T-helper 2 cell treated with Interferon-gamma antibody and Interleukin-4, amounts not matched to agents 5 μg/mL and 100 μg/mL, for 36 hours (primary cell): ENCODE results near the gene EFL1.
"Not testable (repeated sequence)": the region's sequence is repeated elsewhere in the genome, so short reads cannot be mapped to it uniquely, and the experiment has no call there.

Experiments used
- DNase-seq: peaks from one replicate; pipeline ENCODE4 v3.0.0; 2021; ENCODE audit warnings: low spot score
- H3K27ac Mint-ChIP-seq: one replicate; pipeline ENCODE4 v1.8.0; 2021; ENCODE audit warnings: mild to moderate bottlenecking, mixed read lengths
- H3K27me3 Mint-ChIP-seq: one replicate; pipeline ENCODE4 v1.8.0; 2021; ENCODE audit warnings: low read depth, mixed read lengths
- H3K36me3 Mint-ChIP-seq: one replicate; pipeline ENCODE4 v1.8.0; 2021; ENCODE audit warnings: low read depth, mixed read lengths
- H3K4me1 Mint-ChIP-seq: one replicate; pipeline ENCODE4 v1.8.0; 2021; ENCODE audit warnings: low read depth, mixed read lengths
- H3K4me3 Mint-ChIP-seq: one replicate; pipeline ENCODE4 v1.8.0; 2022; ENCODE audit warnings: mild to moderate bottlenecking, moderate library complexity, mixed read lengths
- H3K9me3 Mint-ChIP-seq: one replicate; pipeline ENCODE4 v1.8.0; 2021; ENCODE audit warnings: mixed read lengths

The EFL1 gene

DNA sequence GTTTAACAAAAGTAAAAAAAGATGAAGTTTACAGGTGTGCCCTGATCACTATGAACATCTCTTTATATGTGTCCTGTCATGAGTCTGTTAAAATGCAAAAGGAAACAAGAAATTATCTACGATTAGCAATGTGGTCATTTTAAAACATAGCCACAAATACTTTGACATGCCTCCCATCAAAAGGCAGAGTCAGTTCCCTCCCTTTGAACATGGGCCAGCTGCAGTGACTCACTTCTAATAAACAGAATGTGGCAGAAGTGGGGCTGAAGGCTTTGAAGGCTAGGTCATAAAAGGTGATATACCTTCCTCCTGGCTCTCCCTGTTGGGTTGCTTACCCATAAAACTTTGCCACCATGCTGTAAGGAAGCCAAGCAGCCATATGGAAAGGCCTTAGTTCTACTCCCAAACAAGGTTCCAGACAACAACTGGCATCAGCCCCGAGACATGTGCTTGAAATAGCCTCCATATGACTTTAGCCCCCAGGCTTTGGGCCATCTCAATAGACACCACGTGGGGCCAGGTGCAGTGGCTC is 52.4 kb downstream of the EFL1 start:
- H3K9me3 Mint-ChIP-seq, H3K4me1 Mint-ChIP-seq, H3K4me3 Mint-ChIP-seq, H3K27ac Mint-ChIP-seq, H3K27me3 Mint-ChIP-seq, DNase-seq: not testable (repeated sequence)
- H3K36me3 Mint-ChIP-seq: peaks cover 17% of the 10 kb centered on the region

DNA sequence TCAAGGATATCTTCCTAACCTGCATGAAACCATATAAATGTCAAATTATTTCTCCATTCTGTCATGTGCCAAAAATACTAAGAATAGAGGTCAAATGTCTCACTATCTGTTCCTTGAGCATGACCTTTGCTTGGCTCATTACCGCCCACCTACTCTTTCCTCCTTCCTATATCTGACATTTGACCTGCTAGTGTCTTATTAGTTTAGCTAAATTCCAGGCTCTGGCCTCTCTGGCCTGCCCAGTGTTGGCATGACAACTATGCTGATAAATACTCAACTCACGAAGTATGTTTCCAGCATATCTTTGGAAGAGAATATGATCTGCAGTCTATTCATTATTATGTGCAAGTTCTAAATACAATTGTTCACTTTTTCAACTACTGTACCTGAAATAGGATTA is 58.0 kb downstream of the EFL1 start:
- H3K27me3 Mint-ChIP-seq, H3K27ac Mint-ChIP-seq, H3K9me3 Mint-ChIP-seq, DNase-seq, H3K4me3 Mint-ChIP-seq, H3K4me1 Mint-ChIP-seq: not testable (repeated sequence)
- H3K36me3 Mint-ChIP-seq: peaks cover 11% of the 10 kb centered on the region

DNA sequence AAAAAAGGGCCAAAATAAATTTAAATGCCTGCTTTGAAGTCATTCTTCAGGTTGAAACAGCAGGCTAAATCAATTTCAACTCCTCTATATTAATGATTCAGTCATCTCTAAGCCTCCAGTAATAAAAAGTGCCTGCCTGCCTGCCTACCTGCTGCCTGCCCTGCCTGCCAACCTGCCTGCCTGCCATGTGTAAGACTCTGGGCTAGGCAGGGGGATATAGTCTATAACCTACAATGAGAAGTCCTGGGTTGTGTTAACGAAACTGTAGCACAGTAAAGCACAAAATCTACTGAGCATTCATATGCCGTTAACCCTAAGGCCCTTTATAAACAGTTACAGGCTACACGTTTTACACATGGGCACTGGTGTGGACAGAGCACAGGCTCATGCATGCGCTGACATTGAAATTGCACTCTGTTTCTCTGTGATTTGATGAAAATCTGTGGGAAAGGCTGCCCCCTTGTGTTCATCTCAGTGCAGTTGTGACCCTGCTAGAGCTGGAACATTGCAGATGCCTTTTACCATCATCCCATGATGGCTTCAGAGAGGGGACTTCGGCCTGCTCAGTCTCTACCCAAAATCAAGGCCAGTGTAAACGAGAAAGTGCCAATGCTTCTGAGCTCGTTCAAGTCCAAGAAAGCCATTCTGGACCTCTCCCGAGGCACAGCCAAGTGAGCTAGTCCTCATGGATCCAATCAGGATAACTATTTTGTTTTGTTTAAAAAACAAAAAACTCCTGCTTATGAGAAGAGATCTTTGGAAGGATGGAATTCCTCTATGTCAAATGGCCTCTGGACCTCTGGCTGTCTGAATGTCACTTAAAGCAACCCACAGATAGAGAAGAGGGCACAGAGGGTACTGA is 64.6 kb downstream of the EFL1 start:
- H3K4me1 Mint-ChIP-seq: peaks cover 2% of the 10 kb centered on the region
- peak; percentile 44 for DNase-seq
- H3K9me3 Mint-ChIP-seq: no peaks in the 10 kb centered on the region
- no peak overlapping the region for H3K27ac Mint-ChIP-seq
- H3K27me3 Mint-ChIP-seq: no peaks in the 10 kb centered on the region
- peaks cover 2% of the 10 kb centered on the region for H3K36me3 Mint-ChIP-seq
- H3K4me3 Mint-ChIP-seq: no peak overlapping the region

DNA sequence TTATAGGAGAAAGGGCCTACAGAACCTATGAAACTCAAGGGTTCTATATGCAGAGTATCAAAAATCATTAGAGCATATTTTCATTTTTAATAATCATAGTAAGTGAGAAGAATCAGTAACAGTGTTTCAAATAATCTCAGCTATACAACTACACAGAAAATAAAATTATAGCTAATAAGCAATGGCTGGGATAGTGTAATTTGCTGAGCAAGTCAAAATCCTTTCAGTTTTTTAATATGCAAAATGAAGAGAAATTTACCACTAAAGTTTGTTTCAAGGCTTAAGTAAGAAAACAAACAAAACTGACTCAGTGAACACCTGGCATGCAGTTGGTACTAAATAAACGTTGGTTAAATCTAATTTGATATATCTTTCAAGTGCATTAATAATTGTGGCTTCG is 66.2 kb downstream of the EFL1 start:
- Mint-ChIP-seq H3K27me3 (no peaks in the 10 kb centered on the region), H3K4me1 (peaks cover 2% of the 10 kb centered on the region), H3K9me3 (no peaks in the 10 kb centered on the region), H3K27ac (no peak overlapping the region), H3K4me3 (no peak overlapping the region), H3K36me3 (peaks cover 2% of the 10 kb centered on the region)
- no peak for DNase-seq

DNA sequence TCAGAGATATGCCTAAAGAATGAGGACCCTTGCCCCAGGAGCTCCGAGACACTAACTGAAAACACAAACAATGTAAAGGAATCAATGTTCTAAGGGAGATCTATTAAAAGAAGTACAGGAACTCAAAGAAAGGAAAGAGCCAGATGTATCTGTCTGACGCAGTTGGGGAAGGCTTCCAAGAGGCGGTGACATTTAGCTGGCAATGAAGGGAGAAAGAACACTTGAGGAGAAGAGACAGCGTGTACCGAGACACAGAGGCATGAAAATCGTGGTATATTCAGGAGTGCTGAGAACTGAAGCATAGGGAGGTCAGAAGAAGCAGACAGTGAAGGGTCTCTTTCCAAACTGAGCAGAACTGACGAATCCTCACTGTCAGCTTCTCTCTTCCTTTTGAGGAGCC is 66.7 kb downstream of the EFL1 start:
- H3K36me3 Mint-ChIP-seq, H3K9me3 Mint-ChIP-seq, DNase-seq, H3K4me1 Mint-ChIP-seq, H3K27ac Mint-ChIP-seq, H3K27me3 Mint-ChIP-seq, H3K4me3 Mint-ChIP-seq: not testable (repeated sequence)

DNA sequence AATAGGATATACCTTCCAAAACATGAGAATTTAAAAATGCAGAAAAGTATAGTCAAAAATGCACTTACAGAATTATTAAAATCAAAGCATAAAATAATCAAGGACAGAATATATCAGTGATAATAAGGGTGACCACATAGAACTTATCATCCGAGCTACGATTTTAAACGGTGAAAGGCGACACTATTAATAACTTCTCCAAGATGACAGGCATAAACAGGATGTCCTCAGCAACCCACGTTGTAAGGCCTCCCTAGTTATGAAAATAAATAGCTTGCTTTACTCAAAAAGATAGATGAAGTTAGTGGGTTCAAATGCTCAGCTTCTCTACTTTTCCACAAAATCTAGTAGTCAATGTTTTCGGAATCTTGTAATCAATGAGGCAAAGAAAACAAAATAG is 68.0 kb downstream of the EFL1 start:
- DNase-seq, H3K9me3 Mint-ChIP-seq, H3K4me3 Mint-ChIP-seq, H3K36me3 Mint-ChIP-seq, H3K27me3 Mint-ChIP-seq, H3K4me1 Mint-ChIP-seq, H3K27ac Mint-ChIP-seq: not testable (repeated sequence)

DNA sequence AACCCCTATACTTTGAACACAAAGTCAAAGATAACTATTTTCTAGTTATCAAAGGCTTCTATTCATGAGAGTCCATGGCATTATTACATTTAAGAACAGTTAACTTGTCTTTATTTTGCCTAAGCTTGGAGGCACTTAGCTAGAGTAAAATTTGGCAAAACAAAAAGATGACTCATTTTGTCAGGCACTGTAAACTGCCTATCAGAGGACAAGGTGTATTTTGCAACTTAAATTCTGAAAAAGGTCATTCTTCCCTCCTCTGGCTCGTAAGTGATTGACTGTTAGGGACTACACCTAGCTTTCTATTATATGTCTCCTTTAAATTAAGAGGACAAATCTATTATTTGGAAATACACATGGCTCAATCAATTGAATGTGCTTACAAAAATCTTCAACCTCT is 69.1 kb downstream of the EFL1 start:
- not testable (repeated sequence) for H3K27me3 Mint-ChIP-seq, DNase-seq, H3K36me3 Mint-ChIP-seq, H3K27ac Mint-ChIP-seq, H3K4me3 Mint-ChIP-seq, H3K9me3 Mint-ChIP-seq, H3K4me1 Mint-ChIP-seq

DNA sequence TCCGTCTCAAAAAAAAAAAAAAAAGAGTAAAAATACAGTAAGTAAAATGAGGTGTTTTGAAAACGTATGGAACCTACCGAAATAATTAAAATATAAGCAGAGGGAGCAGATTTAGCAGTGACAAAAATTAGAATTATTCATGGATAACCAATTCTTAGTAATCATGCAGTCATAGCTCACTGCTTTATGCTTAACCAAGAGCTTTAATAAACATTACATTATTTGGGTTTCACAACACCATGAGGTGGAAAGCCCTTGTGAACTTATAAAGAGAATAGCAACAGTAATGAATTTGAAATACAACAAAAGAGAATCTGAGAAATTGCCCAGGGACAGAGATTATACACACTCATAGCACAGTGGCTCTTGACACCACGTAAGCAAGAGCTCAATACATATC is 70.1 kb downstream of the EFL1 start:
- H3K36me3 Mint-ChIP-seq, H3K4me1 Mint-ChIP-seq, H3K4me3 Mint-ChIP-seq, DNase-seq, H3K27me3 Mint-ChIP-seq, H3K9me3 Mint-ChIP-seq, H3K27ac Mint-ChIP-seq: not testable (repeated sequence)

DNA sequence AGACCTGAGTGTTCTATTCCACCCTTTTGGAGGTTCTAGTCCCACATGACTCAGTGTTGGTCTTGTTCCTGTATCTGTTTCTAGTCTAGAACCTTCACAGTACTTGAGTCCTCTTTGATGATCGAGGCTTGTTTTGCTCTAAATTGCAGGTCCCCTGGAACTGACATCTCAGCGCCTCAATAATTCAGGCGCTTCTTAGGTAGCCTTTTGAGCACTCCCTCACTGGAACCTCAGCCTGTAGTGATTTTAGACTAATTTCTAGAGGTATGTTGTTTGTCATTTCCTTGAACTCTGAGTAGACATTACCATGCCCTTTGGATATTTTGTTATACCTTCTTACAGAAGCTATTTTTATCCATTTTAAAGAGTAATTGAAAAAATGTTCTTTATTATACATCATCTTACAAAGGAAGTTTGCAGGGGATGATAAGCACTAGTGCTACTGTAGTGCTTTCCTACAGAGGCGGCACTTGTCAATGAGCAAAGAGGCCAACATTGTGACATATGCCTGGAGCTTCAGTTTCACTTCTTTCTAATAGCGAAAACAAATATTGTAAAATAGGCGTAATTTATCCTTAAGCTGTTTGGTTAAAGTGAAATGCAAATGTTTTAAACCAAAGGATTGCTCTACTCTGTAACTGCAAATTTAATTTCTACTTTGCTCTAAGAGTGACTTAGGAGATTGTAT is 75.7 kb downstream of the EFL1 start:
- Mint-ChIP-seq H3K27ac (no peak overlapping the region), H3K36me3 (peaks cover 4% of the 10 kb centered on the region), H3K4me1 (no peaks in the 10 kb centered on the region), H3K9me3 (no peaks in the 10 kb centered on the region), H3K4me3 (no peak overlapping the region), H3K27me3 (no peaks in the 10 kb centered on the region)
- DNase-seq: no peak

DNA sequence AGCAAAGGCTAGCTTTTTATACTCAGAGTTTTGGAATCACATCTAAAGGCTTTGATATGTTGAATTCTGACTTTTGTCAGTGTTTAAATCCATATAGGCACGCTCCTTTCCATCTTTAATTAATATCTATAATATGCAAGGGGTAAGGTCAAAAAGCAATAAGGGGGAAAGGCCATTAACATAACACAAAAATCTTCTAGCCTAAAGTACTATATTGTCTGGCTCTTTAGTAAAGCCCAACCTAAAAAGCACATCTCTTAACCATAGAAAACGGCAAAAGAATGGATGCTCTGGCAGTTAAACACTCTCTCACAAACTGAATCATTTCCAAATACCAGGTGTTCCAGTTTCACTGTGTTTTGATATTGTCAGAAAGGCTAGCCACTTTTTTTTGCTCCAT is 76.4 kb downstream of the EFL1 start:
- H3K27me3 Mint-ChIP-seq: no peaks in the 10 kb centered on the region
- H3K27ac Mint-ChIP-seq: no peak overlapping the region
- H3K4me3 Mint-ChIP-seq: no peak overlapping the region
- DNase-seq: no peak
- H3K4me1 Mint-ChIP-seq: no peaks in the 10 kb centered on the region
- no peaks in the 10 kb centered on the region for H3K9me3 Mint-ChIP-seq
- peaks cover 4% of the 10 kb centered on the region for H3K36me3 Mint-ChIP-seq

DNA sequence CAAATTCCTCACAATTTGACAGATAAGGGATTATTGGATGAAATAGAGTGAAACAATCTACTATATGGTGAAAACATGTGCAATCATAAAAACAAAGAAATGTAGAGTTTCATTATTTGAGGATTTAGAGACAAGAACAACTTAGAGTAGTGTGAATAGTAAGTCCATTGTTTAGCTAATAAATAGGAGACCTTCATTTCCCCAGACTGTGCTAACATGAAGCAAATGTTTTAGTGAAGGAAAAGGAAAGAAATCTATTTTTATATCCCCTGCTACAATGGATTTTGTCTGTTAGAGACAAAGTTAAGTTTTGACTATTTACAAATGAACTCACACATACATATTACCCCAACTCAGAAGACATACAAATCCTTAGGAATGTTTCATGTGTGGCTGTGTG is 77.8 kb downstream of the EFL1 start:
- Mint-ChIP-seq H3K36me3 (peaks cover 1% of the 10 kb centered on the region), H3K4me3 (no peak overlapping the region), H3K27me3 (no peaks in the 10 kb centered on the region), H3K27ac (no peak overlapping the region), H3K4me1 (no peaks in the 10 kb centered on the region), H3K9me3 (no peaks in the 10 kb centered on the region)
- no peak for DNase-seq

DNA sequence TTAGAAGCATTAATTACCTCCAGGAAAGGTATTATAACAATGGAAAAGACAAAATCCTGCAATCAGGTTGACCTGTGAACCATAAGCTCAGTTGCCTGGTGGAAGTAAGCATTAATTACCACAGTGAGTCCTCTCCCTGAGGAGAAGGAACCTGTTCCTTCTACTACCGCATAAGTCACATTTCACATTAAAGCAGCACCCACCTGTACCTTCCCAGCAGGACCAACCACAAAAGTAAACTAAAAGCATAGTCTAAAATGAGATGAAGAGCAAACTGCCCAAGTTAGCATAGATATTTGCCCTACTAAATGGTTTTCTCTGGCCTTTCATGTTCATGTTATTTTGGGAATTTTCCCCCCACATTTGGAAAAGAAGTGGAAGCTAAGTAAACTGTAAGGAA is 78.2 kb downstream of the EFL1 start:
- H3K27ac Mint-ChIP-seq: no peak overlapping the region
- H3K4me1 Mint-ChIP-seq: no peaks in the 10 kb centered on the region
- DNase-seq: no peak
- H3K4me3 Mint-ChIP-seq: no peak overlapping the region
- H3K36me3 Mint-ChIP-seq: peaks cover 1% of the 10 kb centered on the region
- no peaks in the 10 kb centered on the region for H3K9me3 Mint-ChIP-seq
- H3K27me3 Mint-ChIP-seq: no peaks in the 10 kb centered on the region

DNA sequence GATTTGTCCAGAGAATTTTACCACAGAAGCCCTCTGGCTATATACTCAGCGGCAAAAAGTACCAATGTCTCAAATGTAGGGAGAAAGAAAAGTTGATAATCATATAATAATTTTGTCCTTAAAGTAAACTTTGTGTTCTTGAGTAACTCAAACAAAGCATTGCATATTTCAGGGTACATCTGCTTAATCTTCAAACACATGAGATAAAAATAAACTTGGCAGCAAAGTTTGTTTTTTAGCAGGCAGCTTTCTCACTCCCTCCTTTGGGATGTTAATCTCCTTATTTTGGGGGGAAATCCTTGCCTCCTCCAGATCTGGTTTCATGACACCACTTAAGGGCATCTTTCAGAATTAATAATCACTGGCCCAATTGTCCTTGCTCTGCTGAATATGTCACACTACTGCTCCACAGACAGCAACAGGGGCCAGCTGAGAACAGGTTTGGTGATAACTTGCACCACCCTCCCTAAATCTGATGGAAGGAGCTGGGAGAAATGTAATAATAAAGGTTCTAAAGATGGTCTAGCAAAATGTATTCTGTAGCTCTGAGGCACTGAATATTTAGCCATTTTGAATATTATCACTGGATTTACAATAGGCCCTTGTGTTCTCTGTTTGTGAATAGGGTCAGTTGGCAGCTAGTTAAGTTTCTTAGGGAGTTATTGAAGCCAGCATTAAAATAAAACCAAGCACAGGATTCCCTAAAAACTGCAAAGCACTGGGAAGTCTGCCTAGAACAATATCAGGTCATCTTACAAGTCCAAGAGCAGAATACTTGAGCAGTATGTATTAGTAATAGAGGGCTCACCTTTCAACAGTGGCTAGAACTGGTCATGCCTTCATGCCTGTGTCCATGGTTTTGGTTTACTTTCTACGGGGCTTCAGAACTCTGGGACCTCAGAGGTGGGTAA is 79.2 kb downstream of the EFL1 start:
- DNase-seq: no peak
- Mint-ChIP-seq H3K4me3 (no peak overlapping the region), H3K27me3 (no peaks in the 10 kb centered on the region), H3K9me3 (no peaks in the 10 kb centered on the region), H3K4me1 (no peaks in the 10 kb centered on the region), H3K36me3 (peaks cover 1% of the 10 kb centered on the region), H3K27ac (no peak overlapping the region)

DNA sequence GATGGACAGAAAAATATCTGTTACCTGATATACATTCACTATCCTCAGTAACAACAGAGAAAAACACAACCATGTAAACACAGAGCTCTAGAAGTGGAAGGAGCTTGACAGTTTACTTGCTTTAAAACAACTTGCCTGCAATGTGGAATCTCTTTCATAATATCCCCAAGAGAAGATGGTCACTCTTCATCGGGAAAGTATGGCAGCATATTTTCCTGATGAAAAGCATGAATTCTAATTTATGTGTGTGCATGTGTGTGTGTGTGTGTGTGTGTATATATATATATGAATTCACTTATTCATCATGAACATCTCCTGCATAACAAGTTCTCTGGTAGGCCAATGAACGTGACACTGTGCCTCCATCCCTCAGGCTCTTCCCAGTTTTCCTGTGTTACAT is 81.2 kb downstream of the EFL1 start:
- peaks cover 1% of the 10 kb centered on the region for H3K36me3 Mint-ChIP-seq
- DNase-seq: no peak
- H3K27ac Mint-ChIP-seq: no peak overlapping the region
- no peaks in the 10 kb centered on the region for H3K9me3 Mint-ChIP-seq
- H3K4me3 Mint-ChIP-seq: no peak overlapping the region
- no peaks in the 10 kb centered on the region for H3K27me3 Mint-ChIP-seq
- H3K4me1 Mint-ChIP-seq: peaks cover 2% of the 10 kb centered on the region
